NB4 (cell line): ENCODE data around the gene HCAR1.
"Not testable (repeated sequence)": the region's sequence is repeated elsewhere in the genome, so short reads cannot be mapped to it uniquely, and the experiment has no call there.

Source experiments
- MAX ChIP-seq: IDR thresholded peaks from 2 replicates; pipeline ENCODE4 v1.6.1; 2011; ENCODE audit warnings: low read depth, low read length
- MYC ChIP-seq: IDR thresholded peaks from 2 replicates; pipeline ENCODE4 v1.6.1; 2011; ENCODE audit warnings: low read depth, low read length
- POLR2A ChIP-seq: IDR thresholded peaks from 2 replicates; pipeline ENCODE4 v1.6.1; 2011; ENCODE audit warnings: mild to moderate bottlenecking; ENCODE audit not compliant: insufficient read length; ENCODE audit errors: extremely low read depth
- TF ChIP-seq, protein P1 (sequence below): IDR thresholded peaks from one replicate; pipeline ENCODE4 v1.5.1; 2012; ENCODE audit warnings: low read depth, low read length

DNA sequence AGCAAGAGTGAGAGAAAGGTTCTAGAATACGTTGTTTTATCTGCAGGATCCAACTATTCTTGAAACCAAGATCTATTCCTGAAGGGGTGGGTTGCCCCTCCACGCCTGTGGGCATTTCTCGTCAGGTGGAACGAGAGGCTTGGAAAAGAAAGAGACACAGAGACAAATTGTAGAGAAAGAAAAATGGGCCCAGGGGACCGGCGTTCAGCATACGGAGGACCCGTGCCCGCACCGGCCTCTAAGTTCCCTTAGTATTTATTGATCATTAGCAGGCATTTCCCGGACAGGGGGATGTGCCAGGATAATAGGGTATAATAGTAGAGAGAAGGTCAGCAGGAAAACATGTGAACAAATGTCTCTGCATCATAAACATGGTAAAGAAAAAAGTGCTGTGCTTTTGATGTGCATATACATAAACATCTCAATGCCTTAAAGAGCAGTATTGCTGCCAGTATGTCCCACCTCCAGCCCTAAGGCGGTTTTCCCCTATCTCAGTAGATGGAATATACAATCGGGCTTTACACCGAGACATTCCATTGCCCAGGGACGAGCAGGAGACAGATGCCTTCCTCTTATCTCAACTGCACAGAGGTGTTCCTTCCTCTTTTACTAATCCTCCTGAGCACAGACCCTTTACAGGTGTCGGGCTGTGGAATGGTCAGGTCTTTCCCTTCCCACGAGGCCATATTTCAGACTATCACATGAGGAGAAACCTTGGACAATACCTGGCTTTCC, 20.3 kb upstream of the HCAR1 start:
- TF ChIP-seq, protein P1, sequence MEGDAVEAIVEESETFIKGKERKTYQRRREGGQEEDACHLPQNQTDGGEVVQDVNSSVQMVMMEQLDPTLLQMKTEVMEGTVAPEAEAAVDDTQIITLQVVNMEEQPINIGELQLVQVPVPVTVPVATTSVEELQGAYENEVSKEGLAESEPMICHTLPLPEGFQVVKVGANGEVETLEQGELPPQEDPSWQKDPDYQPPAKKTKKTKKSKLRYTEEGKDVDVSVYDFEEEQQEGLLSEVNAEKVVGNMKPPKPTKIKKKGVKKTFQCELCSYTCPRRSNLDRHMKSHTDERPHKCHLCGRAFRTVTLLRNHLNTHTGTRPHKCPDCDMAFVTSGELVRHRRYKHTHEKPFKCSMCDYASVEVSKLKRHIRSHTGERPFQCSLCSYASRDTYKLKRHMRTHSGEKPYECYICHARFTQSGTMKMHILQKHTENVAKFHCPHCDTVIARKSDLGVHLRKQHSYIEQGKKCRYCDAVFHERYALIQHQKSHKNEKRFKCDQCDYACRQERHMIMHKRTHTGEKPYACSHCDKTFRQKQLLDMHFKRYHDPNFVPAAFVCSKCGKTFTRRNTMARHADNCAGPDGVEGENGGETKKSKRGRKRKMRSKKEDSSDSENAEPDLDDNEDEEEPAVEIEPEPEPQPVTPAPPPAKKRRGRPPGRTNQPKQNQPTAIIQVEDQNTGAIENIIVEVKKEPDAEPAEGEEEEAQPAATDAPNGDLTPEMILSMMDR, result not testable (repeated sequence)
- TF ChIP-seq MAX, POLR2A, MYC: not testable (repeated sequence)
